GM23248 (cell line): ENCODE results near the gene MYOM3.

Source experiments
- EZH2 ChIP-seq: fragments of 200-600 bp; sonication (generic); IDR thresholded peaks from 2 replicates; pipeline ENCODE4 v1.6.1; 2018; ENCODE audit warnings: antibody characterized with exemption, mild to moderate bottlenecking; ENCODE audit not compliant: insufficient read depth, poor library complexity, severe bottlenecking
- EZH2phosphoT487 ChIP-seq: fragments of 200-600 bp; sonication (generic); IDR thresholded peaks from 2 replicates; pipeline ENCODE4 v1.6.1; 2018; ENCODE audit warnings: antibody characterized with exemption, moderate library complexity, mild to moderate bottlenecking, low read depth; ENCODE audit not compliant: insufficient read depth

DNA sequence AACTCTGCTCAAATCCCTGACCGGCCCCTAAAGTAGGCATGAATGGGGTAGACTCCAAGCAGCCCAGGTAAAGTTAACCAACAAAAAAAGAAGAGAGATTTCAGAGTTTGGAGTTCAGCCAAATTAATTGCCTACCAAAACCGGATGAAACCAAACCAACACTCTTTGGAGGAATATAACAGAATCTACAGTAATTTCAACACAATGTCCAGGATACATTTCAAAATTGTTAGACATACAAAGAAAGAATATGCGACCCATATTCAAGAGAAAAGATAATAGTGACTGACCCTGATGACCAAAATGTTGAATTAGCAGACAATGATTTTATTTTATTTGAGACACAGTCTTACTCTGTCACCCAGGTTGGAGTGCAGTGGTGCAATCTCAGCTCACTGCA, 18.4 kb upstream of the MYOM3 start:
- TF ChIP-seq EZH2 (no peak), EZH2phosphoT487 (no peak)
